SU-DHL-6 (cell line): ENCODE measurements around the gene CLIP4.

ENCODE experiments used
- H2AFZ ChIP-seq: fragments of 200-600 bp; sonication (generic); 2 replicates; pipeline ENCODE4 v1.6.1; 2014; ENCODE audit warnings: low read depth, mild to moderate bottlenecking, moderate library complexity, mixed read lengths, antibody characterized with exemption, low read length; ENCODE audit not compliant: severe bottlenecking
- H3F3A ChIP-seq: fragments of 200-600 bp; shearing (Covaris generic); 2 replicates; pipeline ENCODE4 v1.6.0; 2016; ENCODE audit warnings: antibody characterized with exemption, mild to moderate bottlenecking; ENCODE audit not compliant: insufficient read depth
- H3K27ac ChIP-seq: fragments of 200-600 bp; sonication (generic); 2 replicates; pipeline ENCODE4 v1.5.1; 2016; ENCODE audit warnings: low read depth, mild to moderate bottlenecking, low read length, moderate library complexity, mixed read lengths
- H3K27me3 ChIP-seq: fragments of 200-600 bp; sonication (generic), shearing (Covaris generic); 2 replicates; pipeline ENCODE4 v1.6.0; 2014; ENCODE audit warnings: mild to moderate bottlenecking, low read length
- H3K36me3 ChIP-seq: fragments of 200-600 bp; sonication (generic); 2 replicates; pipeline ENCODE4 v1.6.1; 2014; ENCODE audit warnings: mild to moderate bottlenecking, low read length, mixed read lengths
- H3K4me2 ChIP-seq: fragments of 300-600, 200-600 bp; shearing (Covaris generic), sonication (generic); 2 replicates; pipeline ENCODE4 v1.6.0; 2014; ENCODE audit warnings: low read length, low read depth, mild to moderate bottlenecking; ENCODE audit not compliant: poor library complexity, severe bottlenecking
- H3K4me3 ChIP-seq: fragments of 200-600 bp; sonication (generic); 2 replicates; pipeline ENCODE4 v1.5.1; 2014; ENCODE audit warnings: antibody characterized with exemption, low read length, mild to moderate bottlenecking, mixed read lengths; ENCODE audit not compliant: insufficient read depth, poor library complexity, severe bottlenecking
- H3K79me2 ChIP-seq: fragments of 200-600 bp; sonication (generic); 2 replicates; pipeline ENCODE4 v1.6.1; 2014; ENCODE audit warnings: mild to moderate bottlenecking, low read length, moderate library complexity; ENCODE audit not compliant: insufficient read depth
- H3K9ac ChIP-seq: fragments of 200-600 bp; sonication (generic); 2 replicates; pipeline ENCODE4 v1.7.0; 2014; ENCODE audit warnings: mild to moderate bottlenecking, low read length
- H3K9me2 ChIP-seq: fragments of 200-600 bp; sonication (generic); replicated peaks from 2 replicates; pipeline ENCODE4 v1.6.1; 2014; ENCODE audit warnings: low read length; ENCODE audit not compliant: insufficient read depth
- H3K9me3 ChIP-seq: fragments of 200-600 bp; sonication (generic); 2 replicates; pipeline ENCODE4 v1.6.1; 2014; ENCODE audit warnings: low read length, mixed read lengths; ENCODE audit not compliant: insufficient read depth
- H4K20me1 ChIP-seq: fragments of 200-600 bp; sonication (generic); 2 replicates; pipeline ENCODE4 v1.6.1; 2014; ENCODE audit warnings: low read depth, mild to moderate bottlenecking, antibody characterized with exemption, low read length, moderate library complexity, mixed read lengths
- EZH2phosphoT487 ChIP-seq: fragments of 200-600 bp; sonication (generic), shearing (Covaris generic); conservative IDR thresholded peaks from 2 replicates; pipeline ENCODE4 v1.6.1; 2018; ENCODE audit warnings: mild to moderate bottlenecking, antibody characterized with exemption, low read length, moderate library complexity, mixed read lengths
- TF ChIP-seq, protein P1 (sequence below): fragments of 200-600 bp; sonication (generic); IDR thresholded peaks from one replicate; pipeline ENCODE4 v1.5.1; 2017; ENCODE audit warnings: antibody characterized with exemption, mild to moderate bottlenecking, low read length, moderate library complexity; ENCODE audit not compliant: insufficient read depth, poor library complexity, severe bottlenecking

Gene CLIP4

DNA sequence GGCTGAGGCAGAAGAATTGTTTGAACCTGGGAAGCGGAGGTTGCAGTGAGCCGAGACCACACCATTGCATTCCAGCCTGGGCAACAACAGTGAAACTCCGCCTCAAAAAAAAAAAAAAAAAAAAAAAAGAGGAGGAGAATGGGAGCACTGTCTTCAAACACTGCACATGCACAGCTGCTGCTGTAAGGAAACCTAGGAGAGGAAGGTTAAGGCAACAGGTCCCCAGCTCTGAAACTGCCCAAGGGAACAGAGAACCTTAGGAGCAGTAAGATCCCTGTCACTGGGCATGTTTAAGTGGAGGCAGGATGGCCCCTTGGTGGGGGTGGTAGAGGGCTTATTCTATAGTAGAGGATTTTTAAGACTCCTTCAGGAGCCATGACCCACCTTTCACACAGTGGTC is 111.2 kb downstream of the CLIP4 start:
- no peak overlapping the region for H2AFZ ChIP-seq
- no peak overlapping the region for H3K27ac ChIP-seq
- no peaks in the 10 kb centered on the region for H3K36me3 ChIP-seq
- no peaks in the 10 kb centered on the region for H3K27me3 ChIP-seq
- no peaks in the 10 kb centered on the region for H3K79me2 ChIP-seq
- H3K4me3 ChIP-seq = no peak overlapping the region
- no peaks in the 10 kb centered on the region for H3K9me2 ChIP-seq
- H3K9ac ChIP-seq = no peak overlapping the region
- H3K9me3 ChIP-seq = no peaks in the 10 kb centered on the region
- TF ChIP-seq EZH2phosphoT487 = no peak
- TF ChIP-seq, protein P1, sequence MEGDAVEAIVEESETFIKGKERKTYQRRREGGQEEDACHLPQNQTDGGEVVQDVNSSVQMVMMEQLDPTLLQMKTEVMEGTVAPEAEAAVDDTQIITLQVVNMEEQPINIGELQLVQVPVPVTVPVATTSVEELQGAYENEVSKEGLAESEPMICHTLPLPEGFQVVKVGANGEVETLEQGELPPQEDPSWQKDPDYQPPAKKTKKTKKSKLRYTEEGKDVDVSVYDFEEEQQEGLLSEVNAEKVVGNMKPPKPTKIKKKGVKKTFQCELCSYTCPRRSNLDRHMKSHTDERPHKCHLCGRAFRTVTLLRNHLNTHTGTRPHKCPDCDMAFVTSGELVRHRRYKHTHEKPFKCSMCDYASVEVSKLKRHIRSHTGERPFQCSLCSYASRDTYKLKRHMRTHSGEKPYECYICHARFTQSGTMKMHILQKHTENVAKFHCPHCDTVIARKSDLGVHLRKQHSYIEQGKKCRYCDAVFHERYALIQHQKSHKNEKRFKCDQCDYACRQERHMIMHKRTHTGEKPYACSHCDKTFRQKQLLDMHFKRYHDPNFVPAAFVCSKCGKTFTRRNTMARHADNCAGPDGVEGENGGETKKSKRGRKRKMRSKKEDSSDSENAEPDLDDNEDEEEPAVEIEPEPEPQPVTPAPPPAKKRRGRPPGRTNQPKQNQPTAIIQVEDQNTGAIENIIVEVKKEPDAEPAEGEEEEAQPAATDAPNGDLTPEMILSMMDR = no peak
- H3K4me2 ChIP-seq = no peak overlapping the region
- H4K20me1 ChIP-seq = no peaks in the 10 kb centered on the region
- no peaks in the 10 kb centered on the region for H3F3A ChIP-seq

DNA sequence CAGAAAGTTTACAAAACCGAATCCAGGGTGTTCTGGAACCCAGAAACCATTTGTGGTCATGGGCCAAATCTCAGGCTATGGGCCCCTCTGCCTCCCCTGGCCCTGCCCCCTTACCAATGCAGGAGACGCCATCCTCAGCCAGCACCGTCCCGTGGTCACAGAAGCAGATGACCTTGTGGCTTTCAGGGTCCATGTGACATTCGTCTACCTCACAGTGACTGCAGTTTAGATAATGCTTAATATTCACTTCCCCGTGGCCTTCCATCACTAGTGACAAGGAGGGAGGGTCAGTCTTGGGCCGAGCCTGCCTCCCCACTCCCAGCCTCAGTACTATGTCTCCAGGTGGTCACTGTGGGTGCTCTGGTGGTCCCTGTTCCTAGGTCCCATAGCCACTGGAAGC is 111.6 kb downstream of the CLIP4 start:
- no peaks in the 10 kb centered on the region for H3K9me2 ChIP-seq
- H3K27ac ChIP-seq = no peak overlapping the region
- no peaks in the 10 kb centered on the region for H4K20me1 ChIP-seq
- no peaks in the 10 kb centered on the region for H3K36me3 ChIP-seq
- no peak overlapping the region for H3K4me2 ChIP-seq
- no peaks in the 10 kb centered on the region for H3F3A ChIP-seq
- H3K9ac ChIP-seq = no peak overlapping the region
- no peak overlapping the region for H2AFZ ChIP-seq
- TF ChIP-seq, protein P1 = no peak
- no peak for TF ChIP-seq EZH2phosphoT487
- no peak overlapping the region for H3K4me3 ChIP-seq
- H3K27me3 ChIP-seq = no peaks in the 10 kb centered on the region
- H3K79me2 ChIP-seq = no peaks in the 10 kb centered on the region
- no peaks in the 10 kb centered on the region for H3K9me3 ChIP-seq

DNA sequence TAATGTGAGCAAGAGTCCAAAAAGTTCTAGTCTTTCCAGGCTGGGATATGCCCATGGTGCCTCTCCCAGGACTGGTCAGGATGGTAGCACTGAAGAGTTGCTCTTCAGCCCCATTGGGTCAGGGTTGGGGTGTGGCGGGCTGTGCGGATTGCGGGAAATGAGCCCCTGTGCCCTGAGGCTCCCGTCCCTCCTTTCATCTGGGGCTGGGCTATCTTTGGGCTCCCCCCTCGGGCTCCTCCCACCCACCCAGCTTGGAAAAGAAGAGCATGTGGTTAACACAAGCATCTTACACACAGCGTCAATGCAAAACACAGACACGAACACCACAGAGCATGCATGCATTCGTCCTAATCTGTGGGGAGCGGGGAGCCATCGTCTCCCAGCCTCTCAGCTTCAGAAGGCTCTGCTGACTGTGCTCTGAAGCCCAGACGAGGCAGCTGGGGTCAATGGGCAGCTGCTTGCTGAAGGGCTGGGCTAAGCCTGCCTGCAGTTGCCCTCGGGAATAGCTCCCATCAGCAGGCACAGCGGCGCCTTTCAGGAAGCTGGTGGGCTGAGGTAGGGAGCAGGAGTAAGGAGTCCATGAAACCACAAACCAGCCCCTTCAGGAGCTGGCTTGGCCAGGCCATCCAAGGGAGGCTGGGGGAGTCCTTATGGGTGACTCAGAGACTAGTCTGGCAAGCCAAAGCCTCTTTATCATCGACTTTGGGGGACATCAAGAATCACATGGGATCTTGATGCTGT is 112.9 kb downstream of the CLIP4 start:
- TF ChIP-seq, protein P1 = no peak
- no peak for TF ChIP-seq EZH2phosphoT487
- Histone ChIP-seq H3K9me3 (no peaks in the 10 kb centered on the region), H3K9ac (no peak overlapping the region), H3K4me3 (no peak overlapping the region), H3K27ac (no peak overlapping the region), H3K27me3 (no peaks in the 10 kb centered on the region), H3F3A (no peaks in the 10 kb centered on the region), H3K9me2 (no peaks in the 10 kb centered on the region), H3K36me3 (no peaks in the 10 kb centered on the region), H3K4me2 (no peak overlapping the region), H4K20me1 (no peaks in the 10 kb centered on the region), H3K79me2 (no peaks in the 10 kb centered on the region), H2AFZ (no peak overlapping the region)
